HepG2 (cell line): Measurements from ENCODE around the gene SERPINF2. TPM values are rescaled to one million over a fixed set of nuclear protein-coding genes. Genes with fewer than 3 reads are reported as not detected.

Experiments used
- ATM ChIP-seq: fragments of 450-650 bp; IDR thresholded peaks from 2 replicates; pipeline ENCODE4 v1.7.1; 2017; ENCODE audit warnings: mild to moderate bottlenecking, borderline replicate concordance
- CSRNP1 ChIP-seq: sonication (generic); formaldehyde crosslinking; IDR thresholded peaks from 2 replicates; pipeline ENCODE4 v1.8.1; 2023; ENCODE audit warnings: mild to moderate bottlenecking, missing genetic modification reagents
- HMG20B ChIP-seq: conservative IDR thresholded peaks from 2 replicates; pipeline ENCODE4 v1.6.1; 2016; ENCODE audit warnings: missing genetic modification reagents, missing compliant biosample characterization
- HNRNPLL ChIP-seq: fragments of 200-400 bp; formaldehyde crosslinking; IDR thresholded peaks from 2 replicates; pipeline ENCODE4 v1.6.1; 2017; ENCODE audit warnings: mild to moderate bottlenecking, low read depth, low read length; ENCODE audit not compliant: poor library complexity, severe bottlenecking
- KLF13 ChIP-seq: sonication (generic); formaldehyde crosslinking; IDR thresholded peaks from 2 replicates; pipeline ENCODE4 v1.4.0; 2020; ENCODE audit warnings: mild to moderate bottlenecking, missing genetic modification reagents
- MATR3 ChIP-seq: sonication (generic); formaldehyde crosslinking; IDR thresholded peaks from 2 replicates; pipeline ENCODE4 v1.4.0; 2020; ENCODE audit warnings: missing genetic modification reagents
- MXD4 ChIP-seq: IDR thresholded peaks from 2 replicates; pipeline ENCODE4 v1.6.1; 2016; ENCODE audit warnings: mild to moderate bottlenecking, missing biosample characterization, missing genetic modification reagents
- NFKBIZ ChIP-seq: IDR thresholded peaks from 2 replicates; pipeline ENCODE4 v1.6.1; 2018; ENCODE audit warnings: missing genetic modification reagents, missing compliant biosample characterization
- RFX1 ChIP-seq: fragments of 450-650 bp; IDR thresholded peaks from 2 replicates; pipeline ENCODE4 v1.6.1; 2017
- RXRB ChIP-seq: IDR thresholded peaks from 2 replicates; pipeline ENCODE4 v1.6.1; 2016; ENCODE audit warnings: borderline replicate concordance, missing genetic modification reagents, missing compliant biosample characterization
- SATB2 ChIP-seq: sonication (generic); formaldehyde crosslinking; IDR thresholded peaks from 2 replicates; pipeline ENCODE4 v1.5.0; 2020; ENCODE audit warnings: missing genetic modification reagents
- SMAD3 ChIP-seq: sonication (generic); formaldehyde crosslinking; IDR thresholded peaks from 2 replicates; pipeline ENCODE4 v1.4.0; 2020; ENCODE audit warnings: missing genetic modification reagents
- SNAPC5 ChIP-seq: sonication (generic); formaldehyde crosslinking; IDR thresholded peaks from 2 replicates; pipeline ENCODE4 v1.8.1; 2023; ENCODE audit warnings: mild to moderate bottlenecking, missing genetic modification reagents, borderline replicate concordance
- SNRNP70 ChIP-seq: fragments of 200-400 bp; formaldehyde crosslinking; IDR thresholded peaks from 2 replicates; pipeline ENCODE4 v1.6.1; 2017; ENCODE audit warnings: mild to moderate bottlenecking, low read depth, low read length, moderate library complexity
- SP4 ChIP-seq: sonication (generic); formaldehyde crosslinking; IDR thresholded peaks from 2 replicates; pipeline ENCODE4 v1.8.1; 2023; ENCODE audit warnings: mild to moderate bottlenecking, missing genetic modification reagents
- THAP8 ChIP-seq: sonication (generic); formaldehyde crosslinking; IDR thresholded peaks from 2 replicates; pipeline ENCODE4 v1.5.1; 2020; ENCODE audit warnings: missing genetic modification reagents, mild to moderate bottlenecking, borderline replicate concordance
- ZHX2 ChIP-seq, 2 experiments: sonication (generic) in 1 of 2; formaldehyde crosslinking in 1 of 2; IDR thresholded peaks; 2 replicates each; pipeline versions ENCODE4 v1.6.1 to v1.9.0; 2014 to 2022; ENCODE audit warnings: antibody characterized with exemption in 1 of 2, borderline replicate concordance in 1 of 2, inconsistent platforms in 1 of 2, low read depth in 1 of 2, missing genetic modification reagents in 1 of 2
- ZNF274 ChIP-seq: sonication (generic); formaldehyde crosslinking; IDR thresholded peaks from 2 replicates; pipeline ENCODE4 v1.5.1; 2020; ENCODE audit warnings: mild to moderate bottlenecking, missing genetic modification reagents
- ZNF3 ChIP-seq: IDR thresholded peaks from 2 replicates; pipeline ENCODE4 v1.7.0; 2017; ENCODE audit warnings: inconsistent platforms
- ZNF558 ChIP-seq: sonication (generic); formaldehyde crosslinking; IDR thresholded peaks from 2 replicates; pipeline ENCODE4 v1.9.0; 2022; ENCODE audit warnings: mild to moderate bottlenecking, missing genetic modification reagents, borderline replicate concordance
- ZNF563 ChIP-seq: sonication (generic); formaldehyde crosslinking; IDR thresholded peaks from 2 replicates; pipeline ENCODE4 v1.8.0; 2022; ENCODE audit warnings: mild to moderate bottlenecking, moderate library complexity, missing genetic modification reagents
- ZNF607 ChIP-seq: sonication (generic); formaldehyde crosslinking; IDR thresholded peaks from 2 replicates; pipeline ENCODE4 v1.5.1; 2020; ENCODE audit warnings: missing genetic modification reagents, mild to moderate bottlenecking, borderline replicate concordance
- ZNF780A ChIP-seq: sonication (generic); formaldehyde crosslinking; IDR thresholded peaks from 2 replicates; pipeline ENCODE4 v1.8.0; 2022; ENCODE audit warnings: mild to moderate bottlenecking, missing genetic modification reagents, moderate library complexity
- polyA plus RNA-seq, 8 experiments: library from polyadenylated mRNA; depleted of rRNA in 3 of 8; stranded (reverse) in 7 of 8; unstranded in 1 of 8; fragments of >200 nt; fragmentation: Illumina TruSeq in 4 of 8; extraction: Trizol in 4 of 8; gene quantifications; 2 replicates each; pipeline versions ENCODE4 v1.2.1 to v1.2.3, GENCODE V29; 2011 to 2016; ENCODE audit warnings: low read depth in 4 of 8, missing spikeins in 1 of 8, mixed read lengths in 1 of 8; ENCODE audit not compliant: insufficient read depth in 1 of 8
- total RNA-seq, 5 experiments: library from RNA; depleted of rRNA; stranded (reverse); fragments of >200 nt; fragmentation: Illumina TruSeq; extraction: Trizol; gene quantifications; 2 replicates each; pipeline ENCODE4 v1.2.3, GENCODE V29; 2016; ENCODE audit warnings: low read depth in 1 of 5

Gene SERPINF2
- total and polyA plus RNA-seq, 2 of the 13 experiments (the other 11 are each of a cell fraction or from before 2014, with no cell fraction given): 309 to 548 TPM

- TF ChIP-seq ZHX2 (IDR thresholded peaks at IDR 0.05; ENCODE audit: low read depth) (no peak), ZHX2 (CRISPR knock-in tag; IDR thresholded peaks at IDR 0.05; ENCODE audit: borderline replicate concordance) (no peak), THAP8 (CRISPR knock-in tag) (no peak), RXRB (CRISPR knock-in tag) (no peak), ZNF563 (CRISPR knock-in tag) (peak; percentile 56; the same call in 1 of the 2 replicates), MATR3 (CRISPR knock-in tag) (no peak), SNRNP70 (no peak), SNAPC5 (CRISPR knock-in tag) (no peak), SP4 (CRISPR knock-in tag) (no peak), ZNF780A (CRISPR knock-in tag) (no peak), HNRNPLL (no peak), ZNF607 (CRISPR knock-in tag) (peak; percentile 80; the same call in 1 of the 2 replicates), KLF13 (no peak), MXD4 (CRISPR knock-in tag) (no peak), ZNF558 (CRISPR knock-in tag) (no peak), ZNF274 (0 out of 2 replicates have a peak, but pooled peaks have one; percentile 22), HMG20B (CRISPR knock-in tag) (no peak), ATM (no peak), NFKBIZ (CRISPR knock-in tag) (no peak), CSRNP1 (CRISPR knock-in tag) (0 out of 2 replicates have a peak, but pooled peaks have one; percentile 16), SMAD3 (CRISPR knock-in tag) (no peak), RFX1 (no peak), ZNF3 (no peak), SATB2 (no peak)
These were observed 17.6 kb upstream of the SERPINF2 start (continued) for GRCh38 chr17:1724869-1725641.
